Naive thymus-derived CD8-positive, alpha-beta T cell (primary cell): ENCODE data around the gene COL10A1. TPM values are rescaled to one million over a fixed set of nuclear protein-coding genes. Genes with fewer than 3 reads are reported as not detected.

Experiments
- ATAC-seq, 2 donors: fragments of 150-1000 bp; cut with Tn5 transposase in 1 of 2; sonication (Bioruptor Pico), chemical (Tn5 transposase) in 1 of 2; 1 replicate in 1 of 2; 2 replicates in 1 of 2; pipeline ENCODE4 v1.10.0; 2021; ENCODE audit warnings: mild to moderate bottlenecking in 2 of 2, moderate library complexity in 2 of 2
- POLR2A ChIA-PET: fragments of 350-600 bp; sonication (Branson Sonifier 250); formaldehyde crosslinking; loops from one replicate; lab custom pipeline; 2021; ENCODE audit warnings: antibody characterized with exemption; lab: Charles Lee
- DNase-seq, 10 donors: peaks; one replicate each; pipeline versions ENCODE4 v3.0.0 to v3.0.0-alpha.2; 2020 to 2022
- H3K27ac Mint-ChIP-seq, 10 donors: one replicate each; pipeline ENCODE4 v1.8.0; 2020 to 2022; ENCODE audit warnings: mild to moderate bottlenecking in 10 of 10, mixed read lengths in 10 of 10, moderate library complexity in 4 of 10, inconsistent platforms in 1 of 10
- H3K27me3 Mint-ChIP-seq, 5 donors: one replicate each; pipeline ENCODE4 v1.8.0; 2021 to 2022; ENCODE audit warnings: mixed read lengths in 5 of 5
- H3K36me3 Mint-ChIP-seq, 3 donors: one replicate each; pipeline ENCODE4 v1.8.0; 2020 to 2022; ENCODE audit warnings: mixed read lengths in 3 of 3, mild to moderate bottlenecking in 2 of 3, inconsistent platforms in 1 of 3
- H3K4me1 Mint-ChIP-seq, 4 donors: one replicate each; pipeline ENCODE4 v1.8.0; 2021 to 2022; ENCODE audit warnings: mixed read lengths in 4 of 4
- H3K4me3 Mint-ChIP-seq, 10 donors: one replicate each; pipeline ENCODE4 v1.8.0; 2020 to 2022; ENCODE audit warnings: mild to moderate bottlenecking in 10 of 10, mixed read lengths in 10 of 10, moderate library complexity in 6 of 10, inconsistent platforms in 1 of 10
- H3K9me3 Mint-ChIP-seq, 9 donors: one replicate each; pipeline ENCODE4 v1.8.0; 2020 to 2022; ENCODE audit warnings: mixed read lengths in 9 of 9, mild to moderate bottlenecking in 3 of 9, inconsistent platforms in 1 of 9, moderate library complexity in 1 of 9
- polyA plus RNA-seq, 3 donors: library from polyadenylated mRNA; unstranded; fragments of 300-500 nt; fragmentation: Illumina TruSeq; gene quantifications; one replicate each; pipeline ENCODE4 v1.2.3, GENCODE V29; 2021
- total RNA-seq, 8 experiments: library from RNA in 2 of 8; stranded (reverse) in 2 of 8; gene quantifications; one replicate each; pipeline ENCODE4 v1.2.3 and lab custom pipeline; 2021 to 2026

COL10A1 gene
- total and polyA plus RNA-seq, 5 experiments from 2014 or later = 0.18 to 0.22 TPM; not detected in 3

DNA sequence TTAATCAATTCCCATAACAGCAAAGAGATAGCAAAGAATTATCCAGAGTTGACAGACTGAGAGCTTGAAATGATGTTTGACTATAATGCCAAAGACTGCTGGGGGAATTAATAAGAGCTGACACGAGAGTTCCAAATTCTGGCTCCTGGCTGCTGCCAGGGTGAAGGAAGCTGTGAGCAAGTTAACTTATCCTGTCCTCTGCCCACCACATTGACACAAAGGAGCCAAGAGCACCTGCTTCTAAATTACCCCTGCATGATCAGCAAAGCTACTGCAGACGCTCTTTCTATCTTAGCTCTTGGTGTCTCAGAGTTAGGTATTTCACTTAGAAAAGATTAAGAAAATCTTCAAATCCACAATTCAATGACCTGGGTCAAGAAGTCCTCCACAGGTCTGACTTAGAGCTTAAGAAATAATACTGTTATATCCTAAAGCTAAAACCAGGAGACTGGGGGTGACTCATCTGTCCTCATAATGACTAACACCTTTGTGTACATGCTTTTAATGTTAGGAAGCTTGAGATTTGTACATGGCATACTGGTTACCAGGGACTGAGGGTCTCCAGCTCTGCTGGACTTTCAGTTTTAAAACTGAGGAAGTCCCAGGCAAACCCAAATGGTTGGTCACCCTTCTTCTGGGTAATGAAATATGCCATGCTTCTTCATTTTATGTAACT is 52.0 kb downstream of the COL10A1 start:
- Mint-ChIP-seq H3K9me3 (no peaks in the 10 kb centered on the region), H3K4me1 (no peaks in the 10 kb centered on the region), H3K4me3 (no peak overlapping the region), H3K27me3 (peaks cover 0 to 9% (median 5%) of the 10 kb centered on the region in 5 donors), H3K36me3 (no peaks in the 10 kb centered on the region), H3K27ac (no peak overlapping the region)
- no peak for DNase-seq
- no peak for ATAC-seq
- POLR2A ChIA-PET = no interaction called here

DNA sequence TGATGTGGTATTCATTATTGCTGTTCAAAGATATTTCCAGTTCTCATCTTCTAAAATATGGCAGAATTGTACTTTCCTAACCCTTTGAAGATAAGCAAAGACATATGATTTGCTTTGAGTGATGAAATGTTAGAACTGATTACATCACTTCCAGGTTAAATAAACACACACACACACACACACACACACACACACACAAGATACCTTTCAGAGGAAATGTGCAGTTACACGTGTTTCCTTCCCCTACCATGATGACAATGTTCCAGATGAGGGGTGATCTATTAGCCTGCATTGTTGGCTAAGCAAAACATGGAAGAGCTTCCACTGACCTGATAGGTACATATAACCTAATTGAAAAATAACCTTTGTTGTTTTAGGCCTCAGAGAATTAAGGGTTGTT is 53.6 kb downstream of the COL10A1 start:
- Mint-ChIP-seq H3K36me3 (no peaks in the 10 kb centered on the region), H3K27ac (no peak overlapping the region), H3K9me3 (no peaks in the 10 kb centered on the region), H3K4me1 (no peaks in the 10 kb centered on the region), H3K27me3 (peaks cover 0 to 7% (median 0%) of the 10 kb centered on the region in 5 donors), H3K4me3 (no peak overlapping the region)
- DNase-seq (no peak), ATAC-seq (no peak)
- POLR2A ChIA-PET = no interaction called here

DNA sequence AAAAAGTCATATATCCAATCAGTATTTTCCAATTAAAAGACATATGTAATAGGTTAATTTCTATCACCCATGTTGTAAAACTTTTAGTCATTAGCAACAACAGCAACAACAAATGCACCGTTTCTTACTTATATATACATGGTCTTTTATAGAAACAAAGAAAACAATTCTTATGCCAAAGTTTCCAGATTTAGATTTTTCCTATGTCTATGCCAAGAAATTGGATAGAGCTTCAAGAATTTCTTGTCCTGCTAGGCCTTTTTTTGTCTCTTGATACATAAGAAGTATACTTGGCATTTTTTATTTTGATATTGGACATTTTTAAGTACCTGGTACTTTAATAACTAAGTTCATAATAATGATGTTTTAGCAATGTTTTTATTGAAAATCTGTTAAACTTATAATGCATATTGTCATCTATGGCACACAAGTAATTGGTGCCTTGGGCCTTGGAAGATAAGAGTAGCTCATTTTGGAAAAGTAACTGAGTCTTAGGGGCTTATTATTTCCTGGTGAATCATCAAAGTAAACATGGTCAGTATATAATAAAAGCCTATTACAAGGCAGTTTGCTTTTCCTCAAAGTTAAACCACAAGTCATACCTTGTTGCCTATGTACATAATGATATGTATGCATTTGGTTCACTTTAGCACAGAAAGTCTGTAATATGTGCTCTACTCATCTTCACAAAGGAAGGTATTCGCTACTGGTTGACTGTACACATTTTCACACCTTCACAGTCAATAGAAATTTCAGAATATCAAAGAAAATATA is 55.1 kb downstream of the COL10A1 start:
- DNase-seq (no peak), ATAC-seq (no peak)
- Mint-ChIP-seq H3K27ac (no peak overlapping the region), H3K36me3 (no peaks in the 10 kb centered on the region), H3K4me1 (no peaks in the 10 kb centered on the region), H3K4me3 (no peak overlapping the region), H3K27me3 (peaks cover 0 to 12% (median 5%) of the 10 kb centered on the region in 5 donors), H3K9me3 (no peaks in the 10 kb centered on the region)
- POLR2A ChIA-PET = no interaction called here

DNA sequence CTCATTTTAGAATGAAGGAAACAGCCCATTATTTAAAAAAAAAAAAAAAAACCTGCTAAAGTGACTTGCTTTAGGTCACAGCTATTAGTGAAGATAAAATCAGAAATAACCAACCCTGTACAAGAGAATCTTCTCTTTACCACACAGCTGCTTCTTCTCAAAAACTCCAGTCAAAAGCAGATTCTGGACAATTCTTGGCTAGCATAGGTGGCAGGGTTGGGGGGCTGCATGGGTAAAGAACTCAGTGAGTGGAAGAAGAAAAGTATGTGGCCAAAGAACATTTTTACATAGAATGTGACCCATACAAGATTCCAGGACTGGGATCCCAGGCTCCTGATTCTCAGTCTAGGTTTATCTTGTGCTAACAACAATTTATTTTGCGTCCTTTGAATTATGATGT is 55.8 kb downstream of the COL10A1 start:
- Mint-ChIP-seq H3K36me3 (no peaks in the 10 kb centered on the region), H3K4me1 (no peaks in the 10 kb centered on the region), H3K27me3 (peaks cover 0 to 14% (median 5%) of the 10 kb centered on the region in 5 donors), H3K9me3 (no peaks in the 10 kb centered on the region), H3K4me3 (no peak overlapping the region), H3K27ac (no peak overlapping the region)
- DNase-seq (no peak), ATAC-seq (no peak)
- POLR2A ChIA-PET = no interaction called here

Other genes starting within 250 kb of the COL10A1 start
- under 1 TPM in 1 of 2 experiments, not detected in 1; 0.08 TPM for gene FRK, start 65.2 kb downstream of the COL10A1 start, total RNA-seq
- gene FRK, start 65.2 kb downstream of the COL10A1 start, polyA plus RNA-seq = under 1 TPM in 1 of 3 donors, not detected in 2; 0.01 TPM
- 10 to 100 TPM; 47.8 to 48.8 TPM for gene NT5DC1, start 25.3 kb downstream of the COL10A1 start, total RNA-seq
- 10 to 100 TPM; 61.2 to 84.2 (median 67.2) TPM for gene NT5DC1, start 25.3 kb downstream of the COL10A1 start, polyA plus RNA-seq
- 10 to 100 TPM; 23.1 to 24.7 TPM for gene TSPYL4, start 127.9 kb upstream of the COL10A1 start, total RNA-seq
- 10 to 100 TPM; 12.5 to 19.4 (median 12.7) TPM for gene TSPYL4, start 127.9 kb upstream of the COL10A1 start, polyA plus RNA-seq
- 100 to 1,000 TPM; 104 to 106 TPM for gene TSPYL1, start 153.8 kb upstream of the COL10A1 start, total RNA-seq
- gene TSPYL1, start 153.8 kb upstream of the COL10A1 start, polyA plus RNA-seq = 10 to 100 TPM; 28.2 to 49.1 (median 36.7) TPM
- gene DSE, start 244.8 kb upstream of the COL10A1 start, total RNA-seq = 1 to 10 TPM; 6.4 to 9.3 TPM
- gene DSE, start 244.8 kb upstream of the COL10A1 start, polyA plus RNA-seq = 1 to 10 TPM; 3.9 to 4.9 (median 4.0) TPM